HepG2 (cell line): ENCODE measurements around the gene ARMC8. TPM values are rescaled to one million over a fixed set of nuclear protein-coding genes. Genes with fewer than 3 reads are reported as not detected.

Experiments
- ATF7-NPFF ChIP-seq: sonication (generic); formaldehyde crosslinking; IDR thresholded peaks from 2 replicates; pipeline ENCODE4 v1.8.1; 2023; ENCODE audit warnings: mild to moderate bottlenecking, low read depth, missing genetic modification reagents, moderate library complexity
- BCLAF1 ChIP-seq: fragments of 450-650 bp; IDR thresholded peaks from 2 replicates; pipeline ENCODE4 v1.6.1; 2017; ENCODE audit warnings: mild to moderate bottlenecking
- CBX2 ChIP-seq, 2 experiments: fragments of 200-600 bp in 1 of 2; sonication (generic); formaldehyde crosslinking in 1 of 2; IDR thresholded peaks; 2 replicates each; pipeline versions ENCODE4 v1.7.0 to v1.8.1; 2018 to 2022; ENCODE audit warnings: low read depth in 2 of 2, low read length in 1 of 2, mild to moderate bottlenecking in 1 of 2, missing genetic modification reagents in 1 of 2
- CENPT ChIP-seq: sonication (generic); formaldehyde crosslinking; IDR thresholded peaks from 2 replicates; pipeline ENCODE4 v1.8.0; 2022; ENCODE audit warnings: low read depth, mild to moderate bottlenecking, moderate library complexity, missing genetic modification reagents
- CENPX ChIP-seq: sonication (generic); formaldehyde crosslinking; IDR thresholded peaks from 2 replicates; pipeline ENCODE4 v1.9.0; 2021; ENCODE audit warnings: mild to moderate bottlenecking, missing genetic modification reagents, moderate library complexity
- IKZF5 ChIP-seq: IDR thresholded peaks from 2 replicates; pipeline ENCODE4 v1.6.1; 2018; ENCODE audit warnings: missing genetic modification reagents, mild to moderate bottlenecking, missing compliant biosample characterization
- MIER2 ChIP-seq: IDR thresholded peaks from 2 replicates; pipeline ENCODE4 v1.6.1; 2016; ENCODE audit warnings: missing biosample characterization, missing genetic modification reagents
- NCOR1 ChIP-seq: fragments of 200-600 bp; sonication (generic); IDR thresholded peaks from 2 replicates; pipeline ENCODE4 v1.7.0; 2017; ENCODE audit warnings: antibody characterized with exemption, low read length, borderline replicate concordance
- NR3C1 ChIP-seq: sonication (generic); formaldehyde crosslinking; IDR thresholded peaks from 2 replicates; pipeline ENCODE4 v1.4.0; 2020; ENCODE audit warnings: missing genetic modification reagents
- SOX5 ChIP-seq: IDR thresholded peaks from 2 replicates; pipeline ENCODE4 v1.6.1; 2016; ENCODE audit warnings: borderline replicate concordance
- TBX2 ChIP-seq: sonication (generic); formaldehyde crosslinking; IDR thresholded peaks from 2 replicates; pipeline ENCODE4 v1.5.0; 2020; ENCODE audit warnings: missing genetic modification reagents, mild to moderate bottlenecking, borderline replicate concordance
- ZFP41 ChIP-seq: sonication (generic); formaldehyde crosslinking; IDR thresholded peaks from 2 replicates; pipeline ENCODE4 v1.4.0; 2020; ENCODE audit warnings: mild to moderate bottlenecking, missing genetic modification reagents, borderline replicate concordance
- ZNF205 ChIP-seq: IDR thresholded peaks from 2 replicates; pipeline ENCODE4 v1.6.1; 2018; ENCODE audit warnings: missing biosample characterization, missing genetic modification reagents
- ZNF766 ChIP-seq: sonication (generic); formaldehyde crosslinking; IDR thresholded peaks from 2 replicates; pipeline ENCODE4 v1.5.0; 2020; ENCODE audit warnings: missing genetic modification reagents, borderline replicate concordance
- polyA plus RNA-seq, 8 experiments: library from polyadenylated mRNA; depleted of rRNA in 3 of 8; stranded (reverse) in 7 of 8; unstranded in 1 of 8; fragments of >200 nt; fragmentation: Illumina TruSeq in 4 of 8; extraction: Trizol in 4 of 8; gene quantifications; 2 replicates each; pipeline versions ENCODE4 v1.2.1 to v1.2.3, GENCODE V29; 2011 to 2016; ENCODE audit warnings: low read depth in 4 of 8, missing spikeins in 1 of 8, mixed read lengths in 1 of 8; ENCODE audit not compliant: insufficient read depth in 1 of 8
- total RNA-seq, 5 experiments: library from RNA; depleted of rRNA; stranded (reverse); fragments of >200 nt; fragmentation: Illumina TruSeq; extraction: Trizol; gene quantifications; 2 replicates each; pipeline ENCODE4 v1.2.3, GENCODE V29; 2016; ENCODE audit warnings: low read depth in 1 of 5
- TF ChIP-seq, protein P1 (sequence below): sonication (generic); formaldehyde crosslinking; IDR thresholded peaks from 2 replicates; pipeline ENCODE4 v1.5.1; 2020; ENCODE audit warnings: mild to moderate bottlenecking, missing genetic modification reagents, borderline replicate concordance
- TF ChIP-seq, protein P2 (sequence below): sonication (generic); formaldehyde crosslinking; IDR thresholded peaks from 2 replicates; pipeline ENCODE4; 2020; ENCODE audit warnings: missing genetic modification reagents, mild to moderate bottlenecking, borderline replicate concordance

Gene ARMC8
- total and polyA plus RNA-seq, 2 of the 13 experiments (the other 11 are each of a cell fraction or from before 2014, with no cell fraction given) = 38.9 to 55.3 TPM

GRCh38 chr3:138187296-138188012 lies at the start of gene ARMC8 (continued):
- TF ChIP-seq, protein P1, sequence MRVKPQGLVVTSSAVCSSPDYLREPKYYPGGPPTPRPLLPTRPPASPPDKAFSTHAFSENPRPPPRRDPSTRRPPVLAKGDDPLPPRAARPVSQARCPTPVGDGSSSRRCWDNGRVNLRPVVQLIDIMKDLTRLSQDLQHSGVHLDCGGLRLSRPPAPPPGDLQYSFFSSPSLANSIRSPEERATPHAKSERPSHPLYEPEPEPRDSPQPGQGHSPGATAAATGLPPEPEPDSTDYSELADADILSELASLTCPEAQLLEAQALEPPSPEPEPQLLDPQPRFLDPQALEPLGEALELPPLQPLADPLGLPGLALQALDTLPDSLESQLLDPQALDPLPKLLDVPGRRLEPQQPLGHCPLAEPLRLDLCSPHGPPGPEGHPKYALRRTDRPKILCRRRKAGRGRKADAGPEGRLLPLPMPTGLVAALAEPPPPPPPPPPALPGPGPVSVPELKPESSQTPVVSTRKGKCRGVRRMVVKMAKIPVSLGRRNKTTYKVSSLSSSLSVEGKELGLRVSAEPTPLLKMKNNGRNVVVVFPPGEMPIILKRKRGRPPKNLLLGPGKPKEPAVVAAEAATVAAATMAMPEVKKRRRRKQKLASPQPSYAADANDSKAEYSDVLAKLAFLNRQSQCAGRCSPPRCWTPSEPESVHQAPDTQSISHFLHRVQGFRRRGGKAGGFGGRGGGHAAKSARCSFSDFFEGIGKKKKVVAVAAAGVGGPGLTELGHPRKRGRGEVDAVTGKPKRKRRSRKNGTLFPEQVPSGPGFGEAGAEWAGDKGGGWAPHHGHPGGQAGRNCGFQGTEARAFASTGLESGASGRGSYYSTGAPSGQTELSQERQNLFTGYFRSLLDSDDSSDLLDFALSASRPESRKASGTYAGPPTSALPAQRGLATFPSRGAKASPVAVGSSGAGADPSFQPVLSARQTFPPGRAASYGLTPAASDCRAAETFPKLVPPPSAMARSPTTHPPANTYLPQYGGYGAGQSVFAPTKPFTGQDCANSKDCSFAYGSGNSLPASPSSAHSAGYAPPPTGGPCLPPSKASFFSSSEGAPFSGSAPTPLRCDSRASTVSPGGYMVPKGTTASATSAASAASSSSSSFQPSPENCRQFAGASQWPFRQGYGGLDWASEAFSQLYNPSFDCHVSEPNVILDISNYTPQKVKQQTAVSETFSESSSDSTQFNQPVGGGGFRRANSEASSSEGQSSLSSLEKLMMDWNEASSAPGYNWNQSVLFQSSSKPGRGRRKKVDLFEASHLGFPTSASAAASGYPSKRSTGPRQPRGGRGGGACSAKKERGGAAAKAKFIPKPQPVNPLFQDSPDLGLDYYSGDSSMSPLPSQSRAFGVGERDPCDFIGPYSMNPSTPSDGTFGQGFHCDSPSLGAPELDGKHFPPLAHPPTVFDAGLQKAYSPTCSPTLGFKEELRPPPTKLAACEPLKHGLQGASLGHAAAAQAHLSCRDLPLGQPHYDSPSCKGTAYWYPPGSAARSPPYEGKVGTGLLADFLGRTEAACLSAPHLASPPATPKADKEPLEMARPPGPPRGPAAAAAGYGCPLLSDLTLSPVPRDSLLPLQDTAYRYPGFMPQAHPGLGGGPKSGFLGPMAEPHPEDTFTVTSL = no peak
- peak; percentile 79 for TF ChIP-seq IKZF5 (CRISPR knock-in tag)
- peak; percentile 63 for TF ChIP-seq TBX2
- TF ChIP-seq ZNF205 (CRISPR knock-in tag) = peak; percentile 12; the same call in 1 of the 2 replicates
- TF ChIP-seq CBX2 (IDR thresholded peaks at IDR 0.05; ENCODE audit: low read depth, low read length) = no peak
- no peak for TF ChIP-seq CBX2 (CRISPR knock-in tag; IDR thresholded peaks at IDR 0.05; ENCODE audit: low read depth)
- no peak for TF ChIP-seq ATF7-NPFF (CRISPR knock-in tag)
- TF ChIP-seq, protein P2, sequence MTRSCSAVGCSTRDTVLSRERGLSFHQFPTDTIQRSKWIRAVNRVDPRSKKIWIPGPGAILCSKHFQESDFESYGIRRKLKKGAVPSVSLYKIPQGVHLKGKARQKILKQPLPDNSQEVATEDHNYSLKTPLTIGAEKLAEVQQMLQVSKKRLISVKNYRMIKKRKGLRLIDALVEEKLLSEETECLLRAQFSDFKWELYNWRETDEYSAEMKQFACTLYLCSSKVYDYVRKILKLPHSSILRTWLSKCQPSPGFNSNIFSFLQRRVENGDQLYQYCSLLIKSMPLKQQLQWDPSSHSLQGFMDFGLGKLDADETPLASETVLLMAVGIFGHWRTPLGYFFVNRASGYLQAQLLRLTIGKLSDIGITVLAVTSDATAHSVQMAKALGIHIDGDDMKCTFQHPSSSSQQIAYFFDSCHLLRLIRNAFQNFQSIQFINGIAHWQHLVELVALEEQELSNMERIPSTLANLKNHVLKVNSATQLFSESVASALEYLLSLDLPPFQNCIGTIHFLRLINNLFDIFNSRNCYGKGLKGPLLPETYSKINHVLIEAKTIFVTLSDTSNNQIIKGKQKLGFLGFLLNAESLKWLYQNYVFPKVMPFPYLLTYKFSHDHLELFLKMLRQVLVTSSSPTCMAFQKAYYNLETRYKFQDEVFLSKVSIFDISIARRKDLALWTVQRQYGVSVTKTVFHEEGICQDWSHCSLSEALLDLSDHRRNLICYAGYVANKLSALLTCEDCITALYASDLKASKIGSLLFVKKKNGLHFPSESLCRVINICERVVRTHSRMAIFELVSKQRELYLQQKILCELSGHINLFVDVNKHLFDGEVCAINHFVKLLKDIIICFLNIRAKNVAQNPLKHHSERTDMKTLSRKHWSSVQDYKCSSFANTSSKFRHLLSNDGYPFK (CRISPR knock-in tag) = peak; percentile 93
- TF ChIP-seq BCLAF1 = no peak
- no peak; the same call in 1 of the 2 replicates for TF ChIP-seq NCOR1
- 0 out of 2 replicates have a peak, but pooled peaks have one; percentile 33 for TF ChIP-seq MIER2
- no peak for TF ChIP-seq SOX5 (CRISPR knock-in tag)
- TF ChIP-seq ZFP41 (CRISPR knock-in tag) = no peak
- TF ChIP-seq CENPT = no peak
- TF ChIP-seq NR3C1 (CRISPR knock-in tag) = no peak
- no peak for TF ChIP-seq CENPX
- no peak for TF ChIP-seq ZNF766 (CRISPR knock-in tag)
